PC-9 (cell line): ENCODE data around the gene NCAN. TPM values are rescaled to one million over a fixed set of nuclear protein-coding genes. Genes with fewer than 3 reads are reported as not detected.

ENCODE experiments used
- BruUV-seq: library from RNA; stranded (reverse); fragments of 400-500 nt; replicated peaks from 2 replicates; lab custom pipeline; 2021; lab: Mats Ljungman, UMichigan
- CTCF ChIA-PET: fragments of 300-600 bp; sonication (Branson Sonifier 250); formaldehyde crosslinking; loops from one replicate; lab custom pipeline; 2022; ENCODE audit warnings: antibody characterized with exemption; lab: Charles Lee
- POLR2A ChIA-PET: fragments of 300-600 bp; sonication (Branson Sonifier 250); formaldehyde crosslinking; loops from one replicate; lab custom pipeline; 2022; ENCODE audit warnings: antibody characterized with exemption; ENCODE audit not compliant: unreplicated experiment; lab: Charles Lee
- DNase-seq, 2 experiments: peaks; one replicate each; pipeline versions ENCODE4 v3.0.0 to v3.0.0-alpha.2; 2015 to 2022; ENCODE audit warnings: mixed read lengths in 1 of 2
- H2AFZ ChIP-seq: fragments of 200-600 bp; sonication (generic); 2 replicates; pipeline ENCODE4 v1.8.1; 2017; ENCODE audit warnings: antibody characterized with exemption
- H3F3A ChIP-seq: fragments of 200-600 bp; sonication (generic); 2 replicates; pipeline ENCODE4 v1.8.1; 2017; ENCODE audit warnings: antibody characterized with exemption, mild to moderate bottlenecking, low read depth; ENCODE audit not compliant: insufficient read depth
- H3K27ac ChIP-seq: fragments of 200-600 bp; sonication (generic); 2 replicates; pipeline ENCODE4 v1.6.1; 2016; ENCODE audit warnings: mixed run types
- H3K27me3 ChIP-seq: fragments of 200-600 bp; sonication (generic); 2 replicates; pipeline ENCODE4 v1.6.1; 2016; ENCODE audit warnings: low read depth, mixed run types; ENCODE audit not compliant: insufficient read depth
- H3K36me3 ChIP-seq: fragments of 200-600 bp; sonication (generic); 2 replicates; pipeline ENCODE4 v1.6.1; 2016; ENCODE audit warnings: low read depth, mixed run types
- H3K4me1 ChIP-seq: fragments of 200-600 bp; sonication (generic); replicated peaks from 2 replicates; pipeline ENCODE4 v1.6.1; 2016; ENCODE audit warnings: mixed run types; ENCODE audit not compliant: insufficient read depth
- H3K4me2 ChIP-seq: fragments of 200-600 bp; sonication (generic); 2 replicates; pipeline ENCODE4 v1.6.1; 2017; ENCODE audit warnings: mixed run types
- H3K4me3 ChIP-seq: fragments of 200-600 bp; sonication (generic); 2 replicates; pipeline ENCODE4 v1.6.1; 2016; ENCODE audit warnings: mixed run types
- H3K79me2 ChIP-seq: fragments of 200-600 bp; sonication (generic); 2 replicates; pipeline ENCODE4 v1.6.1; 2017; ENCODE audit warnings: low read depth, mixed run types
- H3K9me2 ChIP-seq: fragments of 200-600 bp; sonication (generic); 2 replicates; pipeline ENCODE4 v1.8.1; 2017; ENCODE audit warnings: mild to moderate bottlenecking; ENCODE audit not compliant: insufficient read depth
- H3K9me3 ChIP-seq: fragments of 200-600 bp; sonication (generic); 2 replicates; pipeline ENCODE4 v1.8.1; 2016; ENCODE audit warnings: low read depth; ENCODE audit not compliant: insufficient read depth
- H4K20me1 ChIP-seq: fragments of 200-600 bp; sonication (generic); 2 replicates; pipeline ENCODE4 v1.8.1; 2017; ENCODE audit not compliant: insufficient read depth
- CTCF ChIP-seq: fragments of 200-600 bp; sonication (generic); conservative IDR thresholded peaks from 2 replicates; pipeline ENCODE4 v1.6.1; 2017; ENCODE audit warnings: mixed run types, antibody characterized with exemption, mild to moderate bottlenecking, moderate library complexity
- EZH2 ChIP-seq: fragments of 200-600 bp; sonication (generic); IDR thresholded peaks from 2 replicates; pipeline ENCODE4 v1.8.0; 2017; ENCODE audit warnings: antibody characterized with exemption, low read depth
- intact Hi-C: fragments of 100-400 bp; cut with micrococcal nuclease; formaldehyde crosslinking; loops from one replicate; pipeline ENCODE4 v1.10.0; 2022; ENCODE audit not compliant: unreplicated experiment
- total RNA-seq: library from RNA; stranded (reverse); gene quantifications from 2 replicates; pipeline ENCODE4 v1.2.3, GENCODE V29; 2021

The NCAN gene
- total RNA-seq, 1 experiment from 2014 or later = not detected

DNA sequence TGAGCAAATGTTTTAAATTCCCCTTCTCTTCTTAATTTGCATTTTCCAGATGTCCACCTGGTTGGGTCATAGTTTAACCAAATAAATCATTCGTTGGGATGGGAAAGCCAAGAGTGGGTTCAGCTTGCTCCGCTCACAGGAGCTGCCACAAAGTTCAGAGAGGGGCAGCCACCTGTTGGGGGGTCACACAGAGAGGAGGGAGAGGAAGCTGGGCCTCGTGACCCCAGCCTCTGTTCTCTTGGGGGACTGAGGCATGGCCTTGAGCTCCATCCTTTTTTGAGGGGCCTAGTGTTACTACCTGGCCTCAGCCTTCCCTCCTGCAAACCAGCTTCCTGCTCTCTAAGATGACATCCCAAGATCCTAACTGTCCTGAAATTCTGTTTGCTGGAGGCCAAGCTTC is 44.1 kb upstream of the NCAN start:
- CTCF ChIA-PET = no interaction called here
- POLR2A ChIA-PET = no interaction called here

DNA sequence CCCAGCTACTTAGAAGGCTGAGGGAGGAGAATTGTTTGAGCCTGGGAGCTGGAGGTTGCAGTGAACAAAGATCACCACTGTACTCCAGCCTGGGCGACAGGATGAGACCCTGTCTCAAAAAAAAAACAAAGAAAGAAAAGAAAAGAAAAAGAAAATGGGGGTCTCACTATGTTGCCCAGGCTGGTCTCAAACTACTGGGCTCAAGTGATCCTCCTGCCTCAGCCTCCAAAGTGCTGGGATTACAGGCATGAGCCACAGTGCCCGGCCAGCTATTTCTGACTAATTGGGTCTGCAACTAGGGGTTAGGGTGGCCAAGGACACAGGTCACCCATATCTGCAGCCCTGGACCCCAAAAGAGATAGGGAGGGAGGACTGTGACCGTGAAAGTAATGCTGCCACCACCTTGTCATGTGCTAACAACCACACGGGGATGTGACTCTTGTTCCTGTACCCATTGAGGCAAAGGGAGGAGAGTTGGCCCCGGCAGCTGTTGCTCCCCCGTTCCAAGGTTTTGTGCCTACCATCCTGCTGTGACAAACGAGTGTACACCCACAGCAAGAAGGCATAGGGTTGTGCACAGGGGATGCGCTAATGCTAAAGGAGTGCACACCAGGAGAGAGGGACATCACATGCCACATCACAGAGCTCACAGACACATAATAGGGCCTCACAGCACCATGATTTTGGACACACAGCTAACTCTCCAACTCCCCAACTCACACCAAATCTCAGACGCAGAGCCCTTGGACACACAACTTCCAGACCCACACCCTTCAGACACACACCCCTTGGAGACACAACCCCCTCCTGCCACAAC is 42.3 kb upstream of the NCAN start:
- ChIA-PET POLR2A (interaction anchor here (0.6 kb wide), 2 partner anchors 487 to 1029 kb away, joined by 3 to 10 read pairs; no protein-coding TSS in a partner anchor), CTCF (no interaction called here)
- Histone ChIP-seq H3K27ac (no peak overlapping the region), H3K4me2 (peak overlapping the region; percentile 61), H3K9me2 (no peaks in the 10 kb centered on the region), H3K79me2 (no peaks in the 10 kb centered on the region), H3K9me3 (no peaks in the 10 kb centered on the region), H3K4me3 (no peak overlapping the region), H4K20me1 (no peaks in the 10 kb centered on the region), H3K4me1 (peaks cover 9% of the 10 kb centered on the region), H3K27me3 (no peaks in the 10 kb centered on the region), H3K36me3 (no peaks in the 10 kb centered on the region), H2AFZ (no peak overlapping the region), H3F3A (peaks cover 9% of the 10 kb centered on the region; the same call in 1 of the 2 replicates)
- TF ChIP-seq CTCF (no peak), EZH2 (no peak)
- no TSS peak for BruUV-seq
- DNase-seq = no peak
- intact Hi-C loops = no loop called here

More for the DNA sequence above, 44.1 kb upstream of the NCAN start:
- Histone ChIP-seq H3K9me3 (no peaks in the 10 kb centered on the region), H3K4me1 (peaks cover 8% of the 10 kb centered on the region), H3K9me2 (no peaks in the 10 kb centered on the region), H2AFZ (no peak overlapping the region), H3K79me2 (no peaks in the 10 kb centered on the region), H3K4me2 (no peak overlapping the region), H3K4me3 (no peak overlapping the region), H3K27me3 (no peaks in the 10 kb centered on the region), H3F3A (peaks cover 10% of the 10 kb centered on the region; the same call in 1 of the 2 replicates), H4K20me1 (no peaks in the 10 kb centered on the region), H3K27ac (no peak overlapping the region), H3K36me3 (no peaks in the 10 kb centered on the region)
- BruUV-seq = no TSS peak
- DNase-seq = no peak
- intact Hi-C loops = no loop called here
- no peak for TF ChIP-seq EZH2

DNA sequence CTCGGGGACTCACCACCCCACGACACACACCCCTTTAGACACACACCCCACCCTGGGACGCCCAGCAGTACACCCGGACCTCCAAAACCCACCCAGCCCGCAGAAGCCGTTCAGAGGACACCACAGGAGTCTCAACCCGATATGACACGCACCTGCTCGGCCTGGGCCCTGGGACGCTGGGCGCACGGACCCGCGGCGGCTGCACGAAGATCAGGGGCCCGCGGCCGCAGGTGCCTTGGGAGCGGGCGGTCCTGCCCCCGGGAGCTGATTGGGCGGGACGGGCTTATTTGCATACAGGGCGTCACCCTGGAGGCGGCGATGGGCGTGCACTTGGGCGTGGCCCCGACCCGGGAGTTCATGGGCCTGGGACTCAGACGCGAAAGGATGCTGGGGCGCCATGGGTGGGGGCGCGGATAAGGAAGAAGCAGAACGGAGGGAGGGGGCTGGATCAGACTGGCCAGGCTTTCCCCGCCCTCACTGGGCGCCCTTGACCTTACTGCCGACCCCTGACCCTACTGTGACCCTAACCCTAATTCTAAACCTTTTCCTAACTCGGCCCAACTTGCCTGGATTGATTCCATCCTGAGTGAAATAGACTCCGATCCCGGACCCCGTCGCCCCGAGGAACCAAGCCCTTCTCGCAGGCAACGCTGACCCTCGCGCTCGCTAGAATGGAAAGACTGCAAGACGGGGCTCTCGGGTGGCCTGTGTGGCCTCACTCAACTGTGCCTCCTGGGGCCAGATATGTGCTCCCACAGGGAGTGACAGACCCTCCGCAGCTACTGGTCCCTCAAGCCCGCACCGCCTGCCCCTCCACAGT is 41.5 kb upstream of the NCAN start, which contains the start of gene MEF2B:
MEF2B (minus strand) TSS at position 211 of the 820 bp plus-strand sequence. CDS start 19,528 bp downstream, outside the sequence.
- peaks cover 9% of the 10 kb centered on the region for H3K4me1 ChIP-seq
- no peak within 1 kb of the TSS for H2AFZ ChIP-seq
- H4K20me1 ChIP-seq = no peaks in the 10 kb centered on the region
- ChIA-PET POLR2A (interaction anchor here (0.6 kb wide), 1 partner anchor 1028 kb away, joined by 3 read pairs; no protein-coding TSS in a partner anchor), CTCF (interaction anchor here (0.6 kb wide), 1 partner anchor 1069 kb away, joined by 8 read pairs; no protein-coding TSS in a partner anchor)
- intact Hi-C loops = no loop called here
- no peaks in the 10 kb centered on the region for H3K36me3 ChIP-seq
- peaks cover 14% of the 10 kb centered on the region; the same call in 1 of the 2 replicates for H3F3A ChIP-seq
- TF ChIP-seq CTCF = no peak
- DNase-seq = peak; percentile 44 to 76
- no peak within 1 kb of the TSS for H3K4me3 ChIP-seq
- H3K9me3 ChIP-seq = no peaks in the 10 kb centered on the region
- no TSS peak for BruUV-seq
- H3K27ac ChIP-seq = no peak within 1 kb of the TSS
- peak within 1 kb of the TSS; percentile 61 for H3K4me2 ChIP-seq
- no peaks in the 10 kb centered on the region for H3K27me3 ChIP-seq
- H3K79me2 ChIP-seq = no peaks in the 10 kb centered on the region
- no peaks in the 10 kb centered on the region for H3K9me2 ChIP-seq
